Fibroblast of lung (primary cell): ENCODE data around the gene NAIF1. TPM values are rescaled to one million over a fixed set of nuclear protein-coding genes. Genes with fewer than 3 reads are reported as not detected.
A peak's percentile ranks its signal among the peaks of the same experiment; 100 is the strongest.

Experiments used
- DNase-seq, 2 donors: peaks; one replicate each; pipeline versions ENCODE4 v3.0.0 to v3.0.0-alpha.2; 2010; ENCODE audit warnings: low read depth in 2 of 2
- H2AFZ ChIP-seq: 2 replicates; pipeline ENCODE4 v1.5.1; 2012; ENCODE audit warnings: low read length, control low read depth, inconsistent platforms
- H3K27ac ChIP-seq: 2 replicates; pipeline ENCODE4 v1.5.1; 2011; ENCODE audit warnings: low read length, control low read depth; ENCODE audit not compliant: insufficient read depth
- H3K27me3 ChIP-seq: 2 replicates; pipeline ENCODE4 v1.5.1; 2011; ENCODE audit warnings: mild to moderate bottlenecking, low read length; ENCODE audit not compliant: control insufficient read depth, insufficient read depth
- H3K36me3 ChIP-seq: 2 replicates; pipeline ENCODE4 v1.5.1; 2011; ENCODE audit warnings: low read length; ENCODE audit not compliant: control insufficient read depth, insufficient read depth
- H3K4me1 ChIP-seq: 2 replicates; pipeline ENCODE4 v1.5.1; 2011; ENCODE audit warnings: low read length; ENCODE audit not compliant: control insufficient read depth, insufficient read depth; ENCODE audit errors: extremely low read depth
- H3K4me2 ChIP-seq: 2 replicates; pipeline ENCODE4 v1.5.1; 2011; ENCODE audit warnings: low read length, control low read depth; ENCODE audit not compliant: insufficient read depth; ENCODE audit errors: extremely low read depth
- H3K4me3 ChIP-seq, 4 experiments: fragments of 200-600 bp in 1 of 4; sonication (generic) in 1 of 4; replicated peaks in 1 of 4; 2 replicates each; pipeline ENCODE4 v1.5.1; 2011 to 2016; ENCODE audit warnings: low read length in 4 of 4, low read depth in 3 of 4, mild to moderate bottlenecking in 3 of 4, control low read depth in 2 of 4, inconsistent platforms in 1 of 4, mixed read lengths in 1 of 4; ENCODE audit not compliant: insufficient read depth in 1 of 4; ENCODE audit errors: control extremely low read depth in 1 of 4
- H3K79me2 ChIP-seq: 2 replicates; pipeline ENCODE4 v1.5.1; 2012; ENCODE audit warnings: mild to moderate bottlenecking, low read length, inconsistent platforms; ENCODE audit not compliant: control insufficient read depth, insufficient read depth
- H3K9ac ChIP-seq: 2 replicates; pipeline ENCODE4 v1.5.1; 2011; ENCODE audit warnings: mild to moderate bottlenecking, low read length, control low read depth; ENCODE audit not compliant: insufficient read depth
- H3K9me3 ChIP-seq: 2 replicates; pipeline ENCODE4 v1.5.1; 2012; ENCODE audit warnings: low read depth, low read length; ENCODE audit not compliant: control insufficient read depth, insufficient read depth
- H4K20me1 ChIP-seq: 2 replicates; pipeline ENCODE4 v1.5.1; 2011; ENCODE audit warnings: low read length; ENCODE audit not compliant: control insufficient read depth, insufficient read depth; ENCODE audit errors: extremely low read depth
- EZH2 ChIP-seq: IDR thresholded peaks from 2 replicates; pipeline ENCODE4 v1.5.1; 2012; ENCODE audit warnings: low read length, control low read depth, mild to moderate bottlenecking; ENCODE audit errors: missing control alignments
- polyA plus RNA-seq, 2 donors: library from polyadenylated mRNA; depleted of rRNA in 1 of 2; stranded (reverse) in 1 of 2; unstranded in 1 of 2; fragments of >200 nt; gene quantifications; 2 replicates each; pipeline ENCODE4 v1.2.1, GENCODE V29; 2011 to 2012; ENCODE audit warnings: missing spikeins in 1 of 2
- total RNA-seq: library from RNA; depleted of rRNA; stranded (reverse); fragments of >200 nt; gene quantifications from 2 replicates; pipeline ENCODE4 v1.2.1, GENCODE V29; 2014
- TF ChIP-seq, protein P1 (sequence below), 2 donors: IDR thresholded peaks in 1 of 2; conservative IDR thresholded peaks in 1 of 2; 1 replicate in 1 of 2; 2 replicates in 1 of 2; pipeline ENCODE4 v1.5.1; 2011 to 2012; ENCODE audit warnings: low read length in 2 of 2, control low read depth in 1 of 2, inconsistent platforms in 1 of 2, low read depth in 1 of 2, mild to moderate bottlenecking in 1 of 2

NAIF1 gene
- total and polyA plus RNA-seq, 2 donors (not counting 1 experiment from before 2014, with no cell fraction given), result 5.5 to 13.2 TPM

DNA sequence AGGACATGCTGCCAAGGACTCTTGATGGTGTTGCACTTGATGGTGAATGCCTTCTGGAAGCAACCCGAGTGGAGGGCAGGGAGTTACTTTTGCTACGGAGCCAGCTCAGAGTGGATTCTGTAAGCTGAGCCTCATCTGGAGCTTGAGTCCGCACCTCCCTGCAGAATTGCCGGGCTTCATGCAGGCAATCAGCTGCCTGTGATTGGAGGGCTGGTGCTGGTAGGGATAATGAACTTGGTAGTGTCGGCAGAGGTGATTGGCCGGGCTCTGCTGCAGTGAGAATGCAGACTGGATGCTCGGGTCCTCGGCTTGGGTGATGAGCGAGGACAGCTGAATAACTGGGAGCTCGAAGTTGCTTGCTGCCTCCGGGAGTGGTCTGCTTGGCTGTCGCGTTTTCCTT, 24.0 kb upstream of the NAIF1 start:
- Histone ChIP-seq H3K27ac (peak overlapping the region; percentile 96), H3K4me2 (peak overlapping the region; percentile 94), H3K4me3 (peak overlapping the region; percentile 26 to 64 (median 42)), H3K36me3 (no peaks in the 10 kb centered on the region), H3K27me3 (no peaks in the 10 kb centered on the region), H3K79me2 (peaks cover 57% of the 10 kb centered on the region), H2AFZ (no peak overlapping the region), H3K9ac (no peak overlapping the region), H3K4me1 (peaks cover 34% of the 10 kb centered on the region), H4K20me1 (no peaks in the 10 kb centered on the region), H3K9me3 (no peaks in the 10 kb centered on the region)
- peak; percentile 92 to 95 for DNase-seq
- no peak for TF ChIP-seq EZH2
- TF ChIP-seq, protein P1, sequence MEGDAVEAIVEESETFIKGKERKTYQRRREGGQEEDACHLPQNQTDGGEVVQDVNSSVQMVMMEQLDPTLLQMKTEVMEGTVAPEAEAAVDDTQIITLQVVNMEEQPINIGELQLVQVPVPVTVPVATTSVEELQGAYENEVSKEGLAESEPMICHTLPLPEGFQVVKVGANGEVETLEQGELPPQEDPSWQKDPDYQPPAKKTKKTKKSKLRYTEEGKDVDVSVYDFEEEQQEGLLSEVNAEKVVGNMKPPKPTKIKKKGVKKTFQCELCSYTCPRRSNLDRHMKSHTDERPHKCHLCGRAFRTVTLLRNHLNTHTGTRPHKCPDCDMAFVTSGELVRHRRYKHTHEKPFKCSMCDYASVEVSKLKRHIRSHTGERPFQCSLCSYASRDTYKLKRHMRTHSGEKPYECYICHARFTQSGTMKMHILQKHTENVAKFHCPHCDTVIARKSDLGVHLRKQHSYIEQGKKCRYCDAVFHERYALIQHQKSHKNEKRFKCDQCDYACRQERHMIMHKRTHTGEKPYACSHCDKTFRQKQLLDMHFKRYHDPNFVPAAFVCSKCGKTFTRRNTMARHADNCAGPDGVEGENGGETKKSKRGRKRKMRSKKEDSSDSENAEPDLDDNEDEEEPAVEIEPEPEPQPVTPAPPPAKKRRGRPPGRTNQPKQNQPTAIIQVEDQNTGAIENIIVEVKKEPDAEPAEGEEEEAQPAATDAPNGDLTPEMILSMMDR (conservative IDR thresholded peaks at IDR 0.05 in 1 of 2, IDR thresholded peaks at IDR 0.05 in 1 of 2; ENCODE audit: low read depth in 1 of 2, low read length in 2 of 2), result no peak

DNA sequence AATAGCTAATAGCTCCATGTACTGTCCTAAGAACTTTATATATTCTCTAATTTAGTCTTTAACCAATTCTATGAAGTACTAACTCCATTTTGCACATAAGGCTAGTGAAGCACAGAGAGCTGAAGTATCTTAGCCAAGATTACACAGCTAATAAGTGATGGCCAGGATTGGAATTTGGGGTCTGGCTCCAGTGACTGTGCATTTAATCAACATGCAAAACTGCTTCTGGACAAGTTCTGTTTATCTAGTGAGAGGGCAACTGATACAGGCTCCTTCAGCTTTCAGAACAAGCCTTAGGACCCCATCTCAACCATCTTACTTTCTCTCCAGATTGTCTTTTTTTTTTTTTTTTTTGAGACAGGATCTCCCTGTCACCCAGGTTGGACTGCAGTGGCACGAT, 22.2 kb upstream of the NAIF1 start:
- no peak overlapping the region for H3K9ac ChIP-seq
- no peaks in the 10 kb centered on the region for H4K20me1 ChIP-seq
- H3K4me3 ChIP-seq, result no peak overlapping the region
- no peaks in the 10 kb centered on the region for H3K27me3 ChIP-seq
- no peak overlapping the region for H2AFZ ChIP-seq
- H3K79me2 ChIP-seq, result peaks cover 57% of the 10 kb centered on the region
- no peaks in the 10 kb centered on the region for H3K36me3 ChIP-seq
- TF ChIP-seq EZH2, result no peak
- TF ChIP-seq, protein P1 (conservative IDR thresholded peaks at IDR 0.05 in 1 of 2, IDR thresholded peaks at IDR 0.05 in 1 of 2; ENCODE audit: low read depth in 1 of 2, low read length in 2 of 2), result no peak
- no peak overlapping the region for H3K4me2 ChIP-seq
- no peak overlapping the region for H3K27ac ChIP-seq
- DNase-seq, result no peak
- no peaks in the 10 kb centered on the region for H3K9me3 ChIP-seq
- H3K4me1 ChIP-seq, result peaks cover 24% of the 10 kb centered on the region

DNA sequence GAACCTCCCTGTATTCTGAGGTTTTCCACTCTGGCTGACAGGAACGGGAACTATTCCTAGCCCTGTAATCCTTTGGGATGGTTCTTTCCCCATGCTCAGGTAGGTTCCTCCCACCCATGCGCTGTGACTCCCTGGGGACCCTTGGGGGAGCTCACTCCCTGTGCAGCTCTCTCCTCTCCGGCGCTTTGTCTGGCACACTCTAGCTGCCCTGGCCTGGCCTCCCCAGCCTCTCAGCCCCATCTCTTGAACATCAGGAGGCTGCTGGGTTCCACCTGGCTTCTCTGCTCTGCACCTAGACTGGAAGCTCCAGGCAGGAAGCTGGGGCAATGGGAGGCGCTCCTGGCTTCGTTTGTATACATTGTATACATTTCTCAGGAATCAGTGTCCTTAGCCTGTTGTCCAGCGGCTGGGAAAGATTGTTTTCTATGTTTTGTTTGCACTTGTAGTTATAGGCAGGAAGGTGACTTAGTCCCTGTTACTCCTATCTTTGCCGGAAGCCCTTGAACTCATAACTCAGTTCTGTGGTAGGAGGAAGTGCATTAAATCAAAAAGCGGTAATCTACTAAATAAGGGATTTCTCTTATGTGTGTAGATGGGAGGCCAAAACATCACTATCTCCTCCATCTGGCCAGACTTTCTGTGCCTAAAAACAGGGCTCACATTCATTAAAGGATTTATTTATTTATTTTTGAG, 21.3 kb upstream of the NAIF1 start:
- no peak overlapping the region for H2AFZ ChIP-seq
- peaks cover 62% of the 10 kb centered on the region for H3K79me2 ChIP-seq
- no peak overlapping the region for H3K9ac ChIP-seq
- H4K20me1 ChIP-seq, result no peaks in the 10 kb centered on the region
- H3K27me3 ChIP-seq, result no peaks in the 10 kb centered on the region
- no peak for TF ChIP-seq EZH2
- TF ChIP-seq, protein P1 (conservative IDR thresholded peaks at IDR 0.05 in 1 of 2, IDR thresholded peaks at IDR 0.05 in 1 of 2; ENCODE audit: low read depth in 1 of 2, low read length in 2 of 2), result no peak
- no peaks in the 10 kb centered on the region for H3K9me3 ChIP-seq
- H3K4me1 ChIP-seq, result peaks cover 19% of the 10 kb centered on the region
- H3K4me2 ChIP-seq, result no peak overlapping the region
- H3K36me3 ChIP-seq, result no peaks in the 10 kb centered on the region
- H3K4me3 ChIP-seq, result no peak overlapping the region
- no peak overlapping the region for H3K27ac ChIP-seq
- no peak for DNase-seq
